ENCODE data around the gene OR51L1. TPM values are rescaled to one million over a fixed set of nuclear protein-coding genes. Genes with fewer than 3 reads are reported as not detected.

OR51L1 gene
- total and polyA plus RNA-seq, 2 of the 8 experiments (the other 6 are each of a cell fraction or from before 2014, with no cell fraction given) = not detected

GRCh38 chr11:4979036-4979435 is 15.6 kb upstream of the OR51L1 start (continued):
- no peak for TF ChIP-seq SAP30 (IDR thresholded peaks at IDR 0.05; ENCODE audit: insufficient read depth, insufficient replicate concordance, low read length)
- no peak for TF ChIP-seq CTCF (IDR thresholded peaks at IDR 0.05; ENCODE audit: control extremely low read depth in 1 of 3, insufficient read depth in 1 of 3, low read depth in 1 of 3, low read length in 3 of 3)
- no peak for TF ChIP-seq BRCA1 (IDR thresholded peaks at IDR 0.05; ENCODE audit: low read depth, low read length)
- TF ChIP-seq ZNF274 (IDR thresholded peaks at IDR 0.05; ENCODE audit: borderline replicate concordance, extremely low read depth, low read length) = no peak
- TF ChIP-seq PHF8 (conservative IDR thresholded peaks at IDR 0.05; ENCODE audit: low read depth, low read length) = no peak
- no peak for TF ChIP-seq CHD1 (IDR thresholded peaks at IDR 0.05; ENCODE audit: low read depth, low read length)
- TF ChIP-seq, protein P1, sequence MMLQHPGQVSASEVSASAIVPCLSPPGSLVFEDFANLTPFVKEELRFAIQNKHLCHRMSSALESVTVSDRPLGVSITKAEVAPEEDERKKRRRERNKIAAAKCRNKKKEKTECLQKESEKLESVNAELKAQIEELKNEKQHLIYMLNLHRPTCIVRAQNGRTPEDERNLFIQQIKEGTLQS (IDR thresholded peaks at IDR 0.05; ENCODE audit: insufficient read depth, low read depth, low read length) = no peak
